Posterior vena cava (tissue), 2 donors: ENCODE data around the gene VDR. TPM values are rescaled to one million over a fixed set of nuclear protein-coding genes. Genes with fewer than 3 reads are reported as not detected.
"Not testable (repeated sequence)": the region's sequence is repeated elsewhere in the genome, so short reads cannot be mapped to it uniquely, and the experiment has no call there.

Experiments used
- DNase-seq: peaks from one replicate; pipeline ENCODE4 v3.0.0-alpha.2; 2020; ENCODE audit warnings: low spot score
- intact Hi-C, 2 donors: fragments of 100-400 bp; cut with DNase I; formaldehyde crosslinking; loops; one replicate each; pipeline versions ENCODE4 v1.14.1 to v1.14.2; 2022 to 2023
- total RNA-seq, 2 donors: library from RNA; stranded (reverse); fragmentation: NEBNext Ultra II Directional; extraction: Animal tissue kit (Norgen Biotek cat#: 25700); gene quantifications; one replicate each; pipeline ENCODE4 v1.2.1, GENCODE V29; 2021
- donor health status: DM: yes; HTN: yes; CAD: no.
- donor health status: DM: yes; HTN: yes; CAD: no.

The VDR gene
- total RNA-seq, 2 donors from 2014 or later = 9.6 to 10.2 TPM

DNA sequence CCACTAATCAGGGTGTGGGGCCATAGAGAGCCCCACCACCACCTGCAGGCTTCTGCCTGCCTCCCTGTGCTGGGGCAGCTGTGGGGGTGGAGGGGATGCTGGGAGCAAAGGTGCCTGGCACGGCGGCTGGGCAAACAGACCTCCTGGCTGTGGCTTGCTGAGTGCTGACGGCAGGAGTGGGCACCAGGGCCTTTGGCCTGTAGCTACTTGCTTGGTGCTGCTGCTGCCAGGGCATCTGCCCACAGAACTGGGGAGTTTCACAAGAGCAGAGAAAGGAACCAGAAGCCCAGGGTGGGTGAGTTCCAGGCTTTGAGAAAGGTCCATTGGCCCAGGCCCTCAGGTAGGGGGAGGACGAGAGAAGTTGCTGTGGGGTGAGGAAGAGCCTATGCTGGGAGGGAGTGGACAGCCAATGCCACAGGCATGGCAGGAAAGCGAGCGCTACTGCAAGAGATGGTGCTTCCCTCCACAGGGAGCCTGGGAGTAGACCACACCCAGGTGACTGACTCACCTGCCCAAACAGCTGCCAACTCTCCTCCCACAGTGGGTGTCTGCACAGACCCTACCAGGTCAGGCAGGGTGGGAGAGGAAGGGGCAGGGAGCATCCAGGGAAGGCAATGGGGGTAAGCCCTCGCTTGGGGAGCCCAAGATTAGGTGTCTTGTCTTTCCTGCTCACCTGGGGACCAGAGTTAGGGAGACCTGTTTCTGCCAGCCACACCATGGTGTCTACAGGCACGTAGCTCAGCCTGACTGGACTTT, 46.1 kb downstream of the VDR start:
- intact Hi-C loops = no loop called here
- DNase-seq = peak; percentile 67

DNA sequence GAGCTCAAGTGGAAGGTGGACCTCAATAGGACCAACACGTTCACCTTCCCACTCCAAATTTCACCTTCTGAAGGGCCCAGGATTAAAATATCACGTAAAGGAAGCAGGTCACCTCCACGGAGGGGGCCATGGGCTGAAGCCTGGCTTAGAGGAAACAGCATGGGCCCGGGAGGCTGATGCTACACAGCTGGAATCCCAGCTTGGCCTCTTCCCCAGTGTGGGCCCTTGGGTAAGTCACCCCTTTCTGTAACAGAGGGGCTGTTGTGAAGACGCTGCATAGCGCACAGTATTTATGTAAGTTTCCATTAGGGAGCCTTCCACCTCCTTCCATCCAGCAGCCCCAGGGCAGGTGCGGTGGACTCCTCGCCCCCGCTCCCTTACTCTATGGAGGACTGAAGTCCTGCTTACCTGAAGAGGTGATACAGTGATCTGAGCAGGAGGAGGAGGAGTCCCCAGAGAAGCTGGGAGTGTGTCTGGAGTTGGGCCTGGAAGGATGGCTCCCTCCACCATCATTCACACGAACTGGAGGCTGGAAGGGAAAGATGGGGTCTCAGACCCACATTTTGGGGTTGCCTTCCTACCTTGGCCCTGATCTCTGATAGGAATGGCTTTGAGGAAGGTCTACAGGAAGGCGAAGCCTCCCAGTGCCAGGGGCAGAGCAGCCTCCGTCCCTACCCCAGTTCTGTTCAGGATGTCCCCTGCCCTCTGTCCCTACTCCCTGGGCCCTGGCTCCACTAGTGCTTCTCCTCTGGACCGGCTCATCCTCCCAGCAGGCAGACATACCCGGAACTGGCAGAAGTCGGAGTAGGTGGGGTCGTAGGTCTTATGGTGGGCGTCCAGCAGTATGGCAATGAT, 47.8 kb downstream of the VDR start:
- peak; percentile 65 for DNase-seq
- intact Hi-C loops = no loop called here

DNA sequence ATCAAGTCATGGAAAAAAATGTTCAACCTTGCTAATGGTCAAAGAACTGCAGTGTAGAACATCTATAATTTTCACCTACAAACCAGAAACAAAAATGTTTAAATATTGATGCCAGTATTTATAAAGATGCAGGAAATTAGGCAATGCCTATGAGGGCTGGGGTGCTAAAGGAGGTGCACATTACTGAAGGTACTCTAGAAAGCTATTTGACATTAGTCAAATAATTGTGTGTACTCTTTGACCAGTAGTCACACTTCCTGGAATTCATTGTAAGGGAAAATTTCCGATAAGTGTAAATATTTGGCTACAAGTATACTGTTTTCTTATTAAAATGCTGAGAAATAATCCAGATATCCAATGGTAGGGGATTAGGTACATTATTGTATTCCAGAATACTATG, 48.7 kb downstream of the VDR start:
- intact Hi-C loops = no loop called here
- no peak for DNase-seq

DNA sequence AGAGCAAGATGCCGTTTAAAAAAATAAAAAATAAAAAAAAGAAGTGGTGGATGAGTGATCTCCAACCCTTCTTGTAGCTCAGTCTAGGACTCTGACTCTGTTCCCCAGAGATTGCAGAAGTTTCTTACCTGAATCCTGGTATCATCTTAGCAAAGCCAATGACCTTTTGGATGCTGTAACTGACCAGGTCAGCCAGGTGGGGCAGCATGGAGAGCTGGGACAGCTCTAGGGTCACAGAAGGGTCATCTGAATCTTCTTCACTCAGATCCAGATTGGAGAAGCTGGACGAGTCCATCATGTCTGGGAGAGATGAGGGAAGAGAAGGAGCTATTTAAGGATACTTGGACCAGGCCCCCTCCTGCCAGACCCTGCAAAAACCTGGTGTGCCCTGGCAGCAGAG, 49.3 kb downstream of the VDR start:
- DNase-seq = no peak
- intact Hi-C loops = no loop called here

DNA sequence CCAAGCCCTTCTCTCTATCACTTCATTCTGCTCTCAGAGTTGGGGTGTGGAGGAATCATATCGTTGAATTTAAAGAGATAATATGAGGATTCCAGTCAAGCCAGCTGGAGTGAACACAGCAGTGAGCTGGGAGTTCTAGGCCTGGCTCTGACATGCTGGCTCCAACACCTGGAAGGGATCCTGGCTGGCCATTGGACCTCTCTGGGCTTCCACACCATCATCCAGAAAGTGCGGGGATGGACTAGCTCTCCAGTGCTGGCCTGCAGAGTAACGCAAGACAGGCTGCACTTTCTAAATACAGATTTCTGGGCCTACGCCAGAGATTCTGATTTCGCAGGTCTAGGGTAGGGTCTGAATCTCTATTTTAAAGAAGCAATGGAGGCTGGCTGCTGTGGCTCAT, 50.3 kb downstream of the VDR start:
- DNase-seq = peak; percentile 70
- intact Hi-C loops = no loop called here

DNA sequence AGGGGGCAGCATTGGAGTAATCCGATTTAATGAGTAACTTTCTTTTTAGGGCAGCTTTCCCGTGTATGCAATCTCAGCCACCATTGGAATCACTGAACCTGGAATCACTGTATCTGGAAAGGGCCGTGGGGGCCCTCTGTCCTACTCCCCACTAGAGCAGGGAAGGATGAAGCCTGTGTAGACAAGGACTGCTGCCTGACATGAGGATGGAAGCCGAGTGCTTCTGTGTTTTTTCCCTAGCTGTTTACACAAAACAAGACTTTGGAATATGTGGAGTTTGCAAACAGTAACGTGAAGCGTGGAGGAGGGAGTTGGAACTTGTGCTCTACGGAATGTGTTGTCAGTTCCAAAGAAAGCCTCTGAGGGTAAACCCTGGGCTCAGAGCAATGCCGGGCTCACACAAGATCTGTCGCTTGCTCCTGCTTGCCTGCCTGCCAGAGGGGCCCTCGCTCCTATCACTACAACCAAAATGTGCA, 52.7 kb downstream of the VDR start:
- intact Hi-C loops = no loop called here
- no peak for DNase-seq

DNA sequence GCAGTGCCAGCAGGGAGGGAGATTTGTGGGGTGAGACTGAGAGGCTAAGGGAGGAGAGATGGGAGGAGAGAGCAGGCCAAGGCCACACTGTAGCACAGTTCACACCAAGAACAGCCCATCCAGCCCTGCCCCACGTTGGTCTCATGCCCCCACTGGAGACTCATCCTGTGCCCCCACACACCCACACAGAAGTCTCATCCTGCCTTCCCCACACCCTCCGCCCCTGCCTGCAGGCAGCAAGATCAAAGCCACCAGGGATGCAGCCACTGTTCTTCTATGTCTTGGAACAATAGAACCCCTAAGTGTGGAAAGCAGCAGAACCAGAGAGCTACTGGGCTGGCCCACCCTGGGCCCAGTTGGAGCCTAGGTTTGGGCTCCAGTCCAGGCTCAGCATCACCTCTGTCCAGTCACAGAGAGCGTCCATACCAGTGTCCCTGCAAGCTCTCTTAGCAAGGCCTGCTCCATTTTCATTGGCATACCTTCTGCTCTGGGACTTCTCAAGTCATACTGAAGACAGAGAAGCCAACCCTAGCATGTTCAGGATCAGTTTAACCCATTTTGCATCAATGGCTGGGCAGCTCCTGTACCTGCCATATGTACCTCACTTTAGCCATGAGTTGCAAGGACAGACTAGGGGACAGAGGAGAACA, 53.4 kb downstream of the VDR start:
- no peak for DNase-seq
- intact Hi-C loops = no loop called here

DNA sequence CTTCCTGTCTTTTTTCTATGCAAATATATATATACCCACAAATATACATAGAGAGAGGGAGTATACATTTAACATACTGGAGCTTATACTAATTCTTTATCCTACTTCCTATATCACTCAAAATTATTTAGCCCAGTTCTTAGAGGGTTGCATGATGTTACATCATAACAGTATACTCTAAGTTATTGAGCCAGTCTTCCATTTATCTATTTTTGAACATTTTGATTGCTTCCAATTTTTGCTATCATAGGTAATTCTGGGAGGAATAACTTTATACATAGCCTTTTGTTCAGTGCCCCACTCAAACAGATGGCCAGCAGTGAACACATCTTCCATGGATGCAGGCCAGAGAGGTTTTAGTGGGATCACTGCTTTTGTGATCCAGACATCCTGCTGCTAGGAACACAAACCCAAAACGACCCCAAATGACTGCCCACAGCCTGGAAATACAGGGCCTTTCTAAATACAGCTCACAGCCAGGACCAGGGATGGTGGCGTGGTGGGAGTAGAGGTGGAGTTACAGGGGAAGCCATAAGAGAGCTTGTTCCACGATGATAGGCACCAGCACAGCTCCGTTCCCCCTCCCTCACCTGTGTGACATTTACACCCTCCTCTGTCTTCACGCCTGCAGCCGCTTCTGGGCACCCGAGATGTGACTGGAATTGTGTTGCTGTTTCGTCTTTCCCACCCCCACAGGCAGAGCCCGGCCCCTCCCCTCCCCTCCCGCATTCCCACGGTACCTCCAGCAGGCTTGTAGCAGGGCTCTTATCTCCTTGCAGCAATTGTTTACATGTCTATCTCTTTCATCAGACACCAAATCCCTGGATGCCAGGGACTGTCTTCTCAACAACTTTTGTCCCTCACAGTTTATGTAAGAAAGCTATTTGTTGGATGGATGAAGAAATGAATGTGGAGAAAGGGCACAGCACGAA, 54.4 kb downstream of the VDR start:
- DNase-seq = no peak
- intact Hi-C loops = no loop called here

DNA sequence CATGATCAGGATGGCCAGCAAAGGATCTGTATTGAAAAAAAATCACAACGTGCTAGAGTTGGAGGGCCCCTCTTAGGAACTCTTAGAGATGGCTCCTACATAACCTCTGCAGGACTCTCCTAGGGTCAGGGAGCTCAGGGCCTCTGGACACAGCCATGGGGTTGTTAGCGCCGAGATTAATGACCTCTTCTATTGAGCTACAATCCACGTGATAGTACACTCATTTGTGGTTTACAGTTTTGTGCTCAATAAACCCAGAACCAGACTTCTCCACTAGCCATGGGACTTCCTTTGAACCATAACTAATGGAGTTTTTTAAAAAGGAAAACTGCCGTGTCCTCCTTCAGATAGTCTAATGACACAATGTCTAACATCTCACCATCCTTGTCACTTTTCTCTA, 55.5 kb downstream of the VDR start:
- intact Hi-C loops = no loop called here
- no peak for DNase-seq

DNA sequence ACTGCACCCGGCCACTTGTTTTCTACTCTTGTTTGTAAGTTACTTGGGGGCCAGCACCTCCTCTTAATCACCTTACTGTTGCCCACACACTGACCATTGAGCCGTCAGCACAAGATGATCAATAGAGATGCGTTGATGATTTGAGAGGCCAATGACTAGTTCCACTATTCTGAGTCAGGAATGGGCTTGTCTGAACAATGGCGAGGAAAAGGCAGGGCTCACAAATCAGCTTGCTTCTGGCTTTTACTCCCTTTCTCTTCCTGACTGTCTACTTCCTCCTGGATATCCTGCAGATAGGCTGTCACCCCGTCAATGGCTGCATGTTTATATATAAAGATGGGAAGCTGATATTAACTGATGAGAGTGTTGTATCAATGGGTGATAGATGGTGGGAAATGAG, 55.9 kb downstream of the VDR start:
- DNase-seq = no peak
- intact Hi-C loops = no loop called here

DNA sequence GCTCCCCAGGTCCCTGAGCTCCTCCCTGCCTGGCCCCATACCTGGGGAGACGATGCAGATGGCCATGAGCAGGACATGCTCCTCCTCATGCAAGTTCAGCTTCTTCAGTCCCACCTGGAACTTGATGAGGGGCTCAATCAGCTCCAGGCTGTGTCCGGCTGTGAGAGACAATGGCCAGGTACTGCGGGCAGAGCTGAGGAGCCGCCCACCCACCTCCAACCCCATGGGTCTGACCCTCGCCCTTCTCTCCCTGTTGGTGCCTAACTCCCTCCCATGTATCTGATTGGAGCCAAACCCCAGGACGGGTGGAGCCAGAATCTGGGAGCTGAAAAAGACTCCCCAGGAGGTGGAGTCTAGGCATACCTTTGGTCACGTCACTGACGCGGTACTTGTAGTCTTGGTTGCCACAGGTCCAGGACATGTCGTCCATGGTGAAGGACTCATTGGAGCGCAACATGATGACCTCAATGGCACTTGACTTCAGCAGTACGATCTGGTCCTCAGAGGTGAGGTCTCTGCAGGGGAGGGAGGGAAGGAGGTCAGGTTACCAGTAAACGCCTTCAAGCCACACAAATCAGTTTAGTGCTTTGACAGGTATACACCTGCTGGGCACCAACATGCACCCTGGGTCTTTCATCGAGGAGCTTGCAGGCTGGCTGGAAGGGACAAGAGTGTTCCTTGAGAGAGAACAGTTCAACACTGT, 58.3 kb downstream of the VDR start:
- intact Hi-C loops = no loop called here
- no peak for DNase-seq

DNA sequence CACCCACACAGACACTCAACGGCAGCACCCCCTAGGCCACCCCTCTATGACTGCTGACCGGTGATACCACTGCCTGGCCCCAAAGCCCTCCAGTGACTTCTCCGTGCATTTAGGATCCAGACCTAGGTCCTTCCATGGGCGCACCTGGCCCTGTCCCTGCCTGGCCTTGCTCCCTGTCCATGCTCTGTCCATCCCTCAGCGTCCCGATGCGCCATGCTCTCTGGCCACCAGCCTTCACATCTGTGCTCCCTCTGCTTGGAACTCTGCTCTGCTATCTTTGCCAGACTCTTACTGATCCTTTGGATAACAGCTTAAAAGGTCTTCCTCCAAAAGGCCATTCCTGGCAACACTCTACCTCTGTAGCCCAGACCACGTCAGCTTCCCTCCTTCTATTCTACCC, 59.7 kb downstream of the VDR start:
- intact Hi-C loops = no loop called here
- peak; percentile 83 for DNase-seq

DNA sequence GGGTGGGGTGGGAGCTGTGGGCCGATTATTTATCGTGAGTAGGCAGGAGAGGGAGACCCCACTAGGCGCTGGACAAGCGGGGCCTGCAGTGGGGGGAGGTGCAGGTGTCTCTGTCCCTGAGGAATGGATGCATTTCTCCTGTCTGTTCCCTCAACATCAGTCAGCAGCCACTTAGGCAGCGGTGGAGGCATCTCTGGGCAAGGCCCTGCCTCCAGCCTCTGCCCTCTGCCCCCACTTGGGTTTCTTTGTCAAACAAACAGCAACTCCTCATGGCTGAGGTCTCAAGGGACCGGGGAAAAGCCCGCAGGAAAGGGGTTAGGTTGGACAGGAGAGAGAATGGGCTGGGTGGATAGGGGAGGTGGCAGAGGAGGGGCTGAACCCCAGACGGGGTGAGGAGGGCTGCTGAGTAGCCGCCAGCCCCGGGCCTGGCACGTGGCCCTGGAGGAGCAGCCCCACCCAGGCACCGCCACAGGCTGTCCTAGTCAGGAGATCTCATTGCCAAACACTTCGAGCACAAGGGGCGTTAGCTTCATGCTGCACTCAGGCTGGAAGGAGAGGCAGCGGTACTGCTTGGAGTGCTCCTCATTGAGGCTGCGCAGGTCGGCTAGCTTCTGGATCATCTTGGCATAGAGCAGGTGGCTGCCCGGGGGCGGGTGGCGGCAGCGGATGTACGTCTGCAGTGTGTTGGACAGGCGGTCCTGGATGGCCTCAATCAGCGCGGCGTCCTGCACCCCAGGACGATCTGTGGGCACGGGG, 60.4 kb downstream of the VDR start:
- DNase-seq = peak; percentile 88
- intact Hi-C loops = no loop called here

DNA sequence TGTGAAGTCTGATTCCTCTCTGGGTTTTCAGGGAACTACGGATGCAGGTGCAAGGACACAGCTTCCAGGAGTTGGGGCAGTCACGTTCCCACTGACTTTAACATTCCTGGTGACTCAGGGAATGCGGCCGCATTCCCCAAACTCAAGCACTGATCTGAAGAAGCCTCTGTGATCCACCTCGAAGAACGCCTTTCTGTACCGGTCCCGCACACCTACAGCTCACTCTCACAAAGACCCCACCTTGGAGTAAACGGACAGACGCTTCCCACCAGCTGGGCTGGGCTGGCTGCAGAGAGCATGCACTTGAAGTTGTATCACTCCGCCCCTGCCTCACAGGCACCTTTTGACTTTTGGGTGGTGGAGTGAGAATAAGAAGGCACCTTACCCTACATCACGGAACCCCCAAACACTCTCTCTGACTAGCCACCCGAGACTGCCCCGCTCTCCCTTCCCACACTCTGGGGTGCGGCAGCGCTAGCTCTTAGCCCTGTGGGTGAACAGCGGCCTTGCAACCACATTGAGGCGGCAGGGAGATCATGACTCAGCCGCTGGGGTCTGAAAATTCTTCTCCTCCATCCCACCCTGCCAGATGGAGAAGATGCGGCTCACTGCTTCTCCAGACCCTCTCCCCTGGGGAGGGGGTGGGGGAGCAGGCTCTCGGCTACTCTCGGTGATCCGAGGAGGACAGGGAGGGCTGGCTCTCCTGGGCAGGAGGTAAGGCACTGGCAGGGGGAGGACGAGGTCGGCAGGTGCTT, 61.4 kb downstream of the VDR start:
- intact Hi-C loops = no loop called here
- no peak for DNase-seq

DNA sequence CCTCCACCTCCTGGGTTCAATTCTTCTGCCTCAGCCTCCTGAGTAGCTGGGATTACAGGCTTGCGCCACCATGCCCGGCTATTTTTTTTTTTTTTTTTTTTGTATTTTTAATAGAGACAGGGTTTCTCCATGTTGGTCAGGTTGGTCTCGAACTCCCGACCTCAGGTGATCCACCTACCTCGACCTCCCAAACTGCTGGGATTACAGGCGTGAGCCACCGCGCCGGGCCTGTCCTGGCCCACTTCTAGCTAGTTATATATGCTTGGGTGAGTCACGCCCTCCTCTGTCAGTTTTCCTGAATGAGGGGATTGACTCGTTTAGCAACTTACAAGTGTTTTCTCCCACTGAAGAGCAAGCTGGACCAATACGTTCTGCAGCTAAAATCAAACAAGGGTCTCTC, 62.3 kb downstream of the VDR start:
- intact Hi-C loops, DNase-seq: not testable (repeated sequence)

DNA sequence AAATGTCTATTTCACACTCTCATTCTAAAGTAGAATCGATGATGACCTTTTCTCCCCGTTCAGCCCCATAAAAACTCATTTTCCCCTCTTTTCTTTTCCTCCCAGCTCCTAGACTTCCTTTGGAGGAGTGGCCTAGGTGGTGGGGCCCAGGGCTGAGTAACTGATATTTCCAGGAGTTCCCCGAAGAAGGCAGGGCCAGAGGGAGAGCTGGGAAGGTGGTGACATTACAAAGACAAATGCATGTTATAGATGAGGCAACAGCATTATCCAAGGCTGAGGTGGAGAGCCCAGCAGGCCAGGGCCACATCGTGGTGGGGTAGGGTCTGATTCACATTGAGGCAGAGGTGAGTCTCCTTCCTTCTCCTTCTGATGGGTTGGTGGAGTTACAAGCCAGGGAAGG, 62.9 kb downstream of the VDR start:
- intact Hi-C loops = no loop called here
- no peak for DNase-seq

DNA sequence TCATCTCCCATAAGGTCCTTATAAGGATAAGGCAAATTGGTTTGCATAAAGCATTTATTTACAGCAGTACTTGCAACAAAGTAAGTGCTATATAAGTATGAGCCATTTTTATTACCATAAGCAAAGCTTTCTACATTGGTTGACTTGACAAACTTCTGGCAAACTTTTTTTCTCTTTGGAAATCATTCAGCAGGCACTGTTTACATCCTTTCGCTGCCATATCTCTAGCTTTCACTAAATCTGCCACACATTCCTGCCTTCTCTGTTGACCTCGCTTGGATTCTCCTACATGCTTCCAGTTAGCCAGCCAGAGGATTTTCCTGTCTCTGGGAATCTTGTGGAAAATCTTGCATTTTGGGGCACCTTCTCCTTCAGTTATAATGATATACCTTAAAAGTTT, 63.3 kb downstream of the VDR start:
- DNase-seq = no peak
- intact Hi-C loops = no loop called here
